ENCODE measurements around the gene PLD3. TPM values are rescaled to one million over a fixed set of nuclear protein-coding genes. Genes with fewer than 3 reads are reported as not detected.
"Not testable (repeated sequence)": the region's sequence is repeated elsewhere in the genome, so short reads cannot be mapped to it uniquely, and the experiment has no call there.

Gene PLD3
- total RNA-seq, 1 experiment from 2014 or later, result 179 TPM

- DNase-seq (ENCODE audit: low read depth), result no peak
Measured at GRCh38 chr19:40389404-40390083, 41.0 kb downstream of the PLD3 start.

- no peak for DNase-seq (ENCODE audit: low read depth)
Measured at GRCh38 chr19:40390084-40390742, 41.7 kb downstream of the PLD3 start, which contains the start of gene HIPK4. Gene HIPK4, minus strand, starts transcription at chr19:40390181. Its CDS starts 279 bp downstream, at chr19:40389902.

DNA sequence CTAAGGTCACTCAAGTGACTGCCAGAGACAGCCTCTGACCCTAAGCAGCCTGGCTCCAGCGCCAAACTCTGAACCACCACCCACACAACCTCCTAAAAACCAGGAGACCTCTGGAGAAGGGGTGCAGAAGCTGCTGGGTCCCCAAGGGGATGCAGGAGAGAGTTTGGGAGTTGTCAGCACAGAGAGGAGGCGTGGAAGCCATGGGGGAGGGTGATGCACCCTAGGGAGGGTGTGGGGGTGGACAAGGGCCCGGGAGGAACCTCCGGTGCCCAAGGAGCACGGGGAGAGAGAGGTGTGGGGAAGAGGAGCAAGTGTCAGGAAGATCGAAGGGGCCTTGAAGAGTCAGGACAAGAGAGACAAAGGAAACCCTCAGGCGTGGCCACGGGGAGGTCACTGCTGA is 43.6 kb downstream of the PLD3 start:
- DNase-seq (ENCODE audit: low read depth), result no peak

- DNase-seq (ENCODE audit: low read depth), result peak; percentile 27
Measured at GRCh38 chr19:40392894-40393517, 44.5 kb downstream of the PLD3 start.

DNA sequence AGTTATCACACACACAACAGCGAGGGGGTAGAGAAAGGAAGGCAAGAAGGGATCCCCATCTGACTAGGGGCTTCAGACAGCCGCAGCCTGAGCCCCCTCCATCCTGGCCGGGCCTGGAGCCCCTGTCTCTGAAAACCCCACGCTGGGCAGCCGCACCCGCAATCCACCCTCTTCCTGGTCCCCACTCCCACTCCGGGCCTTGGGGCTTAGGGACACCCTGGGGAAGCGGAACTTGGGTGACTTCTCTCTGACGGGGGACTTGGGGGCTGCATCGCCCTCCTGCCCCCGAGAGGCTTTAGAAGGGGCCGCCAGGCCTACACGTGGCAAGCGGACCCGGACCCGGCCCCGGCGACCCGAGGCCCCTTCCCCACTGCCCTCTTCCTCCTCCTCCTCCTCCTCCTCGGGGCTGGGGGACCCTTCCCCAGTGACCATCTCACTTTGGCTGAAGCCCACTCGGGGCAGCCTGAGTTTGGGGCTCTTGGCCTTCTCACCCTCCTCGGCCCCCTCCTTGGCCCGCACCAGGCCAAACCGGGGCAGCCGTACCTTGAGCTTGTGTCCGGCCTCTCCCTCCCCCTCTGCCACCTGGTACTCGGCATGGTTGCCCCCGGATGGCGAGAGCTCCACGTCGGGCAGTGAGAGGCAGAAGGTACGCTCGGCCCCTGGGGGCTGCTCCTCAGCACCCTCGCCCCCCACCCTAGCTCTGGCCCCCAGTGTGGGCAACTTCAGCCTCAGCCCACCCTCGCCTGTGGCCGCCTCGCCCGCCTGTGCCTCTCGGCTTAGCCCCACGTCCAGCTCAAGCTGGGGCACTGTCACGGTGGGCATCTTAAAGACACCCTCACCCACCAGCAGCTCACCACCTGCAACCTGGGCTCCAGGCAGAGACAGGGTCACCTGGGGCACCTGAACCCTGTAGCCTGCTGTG is 45.7 kb downstream of the PLD3 start:
- DNase-seq (ENCODE audit: low read depth), result no peak

- DNase-seq (ENCODE audit: low read depth), result no peak
Measured at GRCh38 chr19:40394816-40395210, 46.3 kb downstream of the PLD3 start.

DNA sequence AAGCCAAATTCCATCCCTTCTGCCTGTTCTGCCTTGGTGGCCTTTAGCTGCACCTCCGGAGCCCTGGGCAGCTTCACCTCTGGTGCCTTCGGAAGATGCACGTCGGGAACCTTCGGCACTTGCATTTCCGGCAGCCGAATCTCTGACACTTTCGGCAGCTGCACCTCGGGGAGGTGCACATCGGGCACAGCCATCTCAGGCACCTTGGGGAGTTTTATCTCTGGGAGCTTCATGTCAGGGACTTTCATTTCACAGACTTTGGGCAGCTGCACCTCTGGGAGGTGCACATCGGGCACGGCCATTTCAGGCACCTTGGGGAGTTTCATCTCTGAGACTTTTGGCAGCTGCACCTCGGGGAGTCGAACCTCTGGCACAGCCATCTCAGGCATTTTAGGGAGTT is 47.5 kb downstream of the PLD3 start:
- DNase-seq (ENCODE audit: low read depth), result no peak

- DNase-seq (ENCODE audit: low read depth), result no peak
Measured at GRCh38 chr19:40396886-40397567, 48.5 kb downstream of the PLD3 start.

DNA sequence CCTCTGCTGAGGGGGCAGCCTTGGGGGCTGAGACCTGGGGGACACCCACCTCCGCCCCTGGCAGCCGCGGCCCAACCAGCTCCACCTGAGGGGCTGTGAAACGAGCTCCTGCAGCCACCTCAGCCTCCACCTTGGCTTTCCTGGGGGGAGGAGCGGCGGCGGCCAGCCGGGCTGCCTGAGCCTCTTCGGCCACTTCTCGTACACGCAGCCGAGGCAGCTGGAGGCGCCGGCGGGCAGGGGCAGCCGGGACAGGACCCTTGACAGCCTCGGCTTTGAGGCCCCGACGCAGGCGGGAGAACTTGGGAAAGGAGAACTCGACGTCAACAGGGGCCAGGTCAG is 49.0 kb downstream of the PLD3 start:
- DNase-seq (ENCODE audit: low read depth), result no peak

DNA sequence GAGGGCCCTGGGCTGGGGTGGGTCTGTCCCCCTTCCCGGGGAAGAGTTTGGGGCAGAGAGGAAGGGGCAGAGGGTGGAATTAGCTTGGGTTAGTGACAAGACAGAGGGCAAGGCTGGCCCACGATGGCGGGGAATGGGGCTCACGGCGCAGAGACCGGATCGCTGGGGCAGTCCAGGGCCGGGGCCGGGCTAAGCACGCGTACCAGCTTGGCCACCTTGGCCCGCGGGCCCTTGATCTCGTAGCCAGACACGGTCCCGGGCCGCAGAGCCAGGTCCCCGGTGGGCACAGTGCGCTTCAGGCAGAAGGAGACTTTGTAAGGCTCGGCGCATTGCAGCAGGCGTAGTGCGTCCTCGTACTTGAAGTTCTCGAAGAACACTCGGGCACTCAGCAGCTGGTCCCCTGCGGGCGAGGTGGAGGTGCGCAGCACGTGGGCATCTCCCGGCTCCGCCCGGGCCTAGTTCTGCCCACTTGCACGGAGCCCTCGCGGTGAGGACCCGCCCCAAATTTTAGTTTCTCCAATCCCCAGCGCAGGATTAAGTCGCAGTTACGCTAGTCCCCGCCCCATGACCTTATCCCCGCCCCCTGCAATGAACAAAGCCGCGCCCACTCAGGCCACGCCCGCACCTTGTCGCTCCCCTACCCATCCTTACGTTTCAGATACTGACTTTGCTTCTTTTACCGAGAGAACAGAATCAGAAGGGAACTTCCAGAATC is 50.1 kb downstream of the PLD3 start:
- peak; percentile 66 for DNase-seq (ENCODE audit: low read depth)

DNA sequence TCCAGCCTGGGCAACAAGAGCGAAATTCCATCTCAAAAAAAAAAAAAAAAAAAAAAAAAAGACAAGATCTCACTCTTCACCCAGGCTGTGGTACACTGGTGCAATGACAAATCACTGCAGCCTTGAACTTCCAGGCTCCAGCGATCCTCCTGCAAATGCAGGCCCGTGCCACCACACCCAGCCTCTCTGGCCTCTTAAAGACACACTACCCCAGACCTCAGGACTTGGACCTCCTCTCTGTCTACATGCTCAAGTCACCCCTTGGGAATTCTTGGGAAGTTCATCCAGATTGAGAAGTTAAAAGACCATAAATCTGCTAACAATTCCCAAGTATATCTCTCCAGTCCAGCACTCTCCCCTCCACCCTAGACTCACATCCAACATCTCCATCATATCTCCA is 52.1 kb downstream of the PLD3 start:
- no peak for DNase-seq (ENCODE audit: low read depth)

DNA sequence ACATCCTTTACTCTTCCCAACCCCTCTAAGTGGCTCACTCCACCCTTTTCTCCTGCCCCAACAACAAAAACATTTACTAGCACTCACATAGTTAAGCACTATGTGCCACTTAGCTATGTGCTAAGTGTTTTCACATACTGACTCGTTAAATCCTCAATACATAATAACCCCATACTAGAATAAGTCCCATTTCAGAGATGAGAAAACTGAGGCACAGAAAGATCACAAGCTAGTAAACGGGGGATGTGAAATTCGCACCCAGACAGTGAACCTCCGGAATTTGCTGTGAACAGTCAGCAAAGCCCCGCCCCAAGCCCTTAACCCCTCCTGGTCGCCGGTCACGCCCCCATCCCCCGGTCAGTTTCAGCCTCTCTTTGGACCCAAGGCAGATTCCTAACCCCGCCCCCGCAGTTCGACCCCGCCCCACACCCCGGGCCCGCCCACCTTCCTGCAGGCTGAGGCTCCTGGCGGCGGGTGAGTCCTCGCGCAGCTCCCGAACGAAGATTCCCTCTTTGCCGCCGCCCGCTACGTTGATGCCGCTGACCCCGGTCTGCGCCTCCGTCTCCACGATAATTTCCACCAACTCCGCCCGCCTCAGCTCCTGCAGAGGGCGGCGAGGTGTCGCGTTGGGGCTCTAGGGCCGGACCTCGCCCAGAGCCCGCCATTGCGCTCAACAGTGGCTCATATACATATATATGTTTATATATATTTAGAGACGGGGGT is 54.9 kb downstream of the PLD3 start:
- peak; percentile 88 for DNase-seq (ENCODE audit: low read depth)

- DNase-seq (ENCODE audit: low read depth), result no peak
Measured at GRCh38 chr19:40407714-40408597, 59.5 kb downstream of the PLD3 start.

- DNase-seq (ENCODE audit: low read depth), result not testable (repeated sequence)
Measured at GRCh38 chr19:40408598-40408925, 60.1 kb downstream of the PLD3 start.

GRCh38 chr19:40410030-40410389 is 61.5 kb downstream of the PLD3 start:
- no peak for DNase-seq (ENCODE audit: low read depth)

DNA sequence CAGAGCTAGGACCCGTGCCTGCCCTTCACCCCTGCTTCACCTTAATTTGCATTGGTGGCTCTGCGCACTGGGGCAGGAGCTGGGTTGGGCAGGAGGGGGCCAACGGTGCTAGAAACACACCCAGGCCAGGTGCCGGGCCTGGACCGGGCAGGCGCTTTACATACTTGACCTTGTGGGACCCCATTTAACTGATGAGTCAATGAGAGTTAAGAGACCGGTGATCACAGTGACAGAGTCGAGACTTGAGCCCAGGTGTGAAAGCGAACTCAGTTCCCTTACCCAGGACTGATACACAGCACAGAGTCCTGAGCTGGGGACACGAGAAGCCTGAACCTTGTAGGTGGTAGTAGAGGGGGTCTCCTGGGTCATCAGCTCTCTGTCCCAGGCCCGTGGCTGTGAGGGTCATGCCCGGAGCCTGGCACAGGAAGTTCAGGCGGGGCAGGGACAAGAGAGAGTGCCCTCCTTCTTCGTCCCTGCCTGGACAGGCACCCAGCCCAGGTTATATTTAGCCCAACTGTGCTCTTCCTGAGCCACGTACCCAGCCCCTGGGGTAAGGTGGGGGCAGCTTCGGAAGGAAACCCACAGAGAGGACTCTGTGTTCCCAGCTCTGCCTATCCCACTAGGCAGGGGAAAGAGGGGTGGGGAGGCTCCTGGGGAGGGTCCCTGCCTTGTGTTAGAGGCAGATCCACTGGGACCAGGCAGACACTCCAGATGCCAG is 62.8 kb downstream of the PLD3 start:
- DNase-seq (ENCODE audit: low read depth), result no peak

GRCh38 chr19:40411958-40412499 is 63.5 kb downstream of the PLD3 start:
- no peak for DNase-seq (ENCODE audit: low read depth)

DNA sequence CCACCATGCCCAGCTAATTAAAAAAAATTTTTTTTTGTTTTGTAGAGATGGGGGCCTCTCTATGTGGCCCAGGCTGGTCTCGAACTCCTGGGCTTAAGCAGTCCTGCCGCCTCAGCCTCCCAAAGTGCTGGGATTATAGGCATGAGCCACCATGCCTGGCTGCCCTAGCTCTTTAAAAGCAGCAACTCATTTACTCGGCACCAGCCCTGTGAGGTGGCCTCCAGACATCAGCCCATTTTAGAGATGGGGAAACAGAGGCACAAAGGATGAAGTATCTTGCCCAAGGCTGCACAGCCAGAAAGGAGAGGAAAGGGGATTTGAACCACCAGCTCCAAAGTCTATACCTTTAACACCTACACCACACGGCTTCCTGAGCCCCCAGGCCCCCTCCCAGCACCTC is 64.4 kb downstream of the PLD3 start:
- DNase-seq (ENCODE audit: low read depth), result no peak
